ENCODE results near the gene CIDEB.

The CIDEB gene

DNA sequence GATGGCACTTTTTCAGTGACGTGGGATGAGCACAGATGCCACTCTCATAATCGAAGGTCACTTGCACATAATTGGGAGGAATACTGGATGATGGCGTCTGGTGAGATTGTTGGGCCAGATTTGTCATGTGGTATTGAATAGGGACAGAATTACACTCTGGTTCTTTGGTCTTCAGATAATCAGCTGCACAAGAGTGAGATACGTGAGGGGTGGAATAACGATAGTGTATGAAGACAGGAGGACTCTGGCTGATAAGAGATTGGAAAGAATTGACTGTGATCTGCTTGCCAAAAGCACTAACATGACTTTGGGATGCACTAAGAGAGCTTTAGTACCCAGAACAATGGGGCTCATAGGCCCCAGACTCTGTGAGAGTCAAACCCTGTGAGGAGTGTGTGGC is 29.4 kb downstream of the CIDEB start:
- H3K9ac ChIP-seq, result no peak overlapping the region
- no peaks in the 10 kb centered on the region for H3K79me2 ChIP-seq (ENCODE audit: insufficient read depth, low read depth)
- no peaks in the 10 kb centered on the region for H4K20me1 ChIP-seq (ENCODE audit: insufficient read depth)
- no peak overlapping the region for H3K4me2 ChIP-seq
- H2AFZ ChIP-seq (ENCODE audit: low read depth), result no peak overlapping the region
- H3K27me3 ChIP-seq (ENCODE audit: insufficient read depth, low read depth), result no peaks in the 10 kb centered on the region
- H3K36me3 ChIP-seq (ENCODE audit: insufficient read depth), result no peaks in the 10 kb centered on the region
- TF ChIP-seq, protein P1, sequence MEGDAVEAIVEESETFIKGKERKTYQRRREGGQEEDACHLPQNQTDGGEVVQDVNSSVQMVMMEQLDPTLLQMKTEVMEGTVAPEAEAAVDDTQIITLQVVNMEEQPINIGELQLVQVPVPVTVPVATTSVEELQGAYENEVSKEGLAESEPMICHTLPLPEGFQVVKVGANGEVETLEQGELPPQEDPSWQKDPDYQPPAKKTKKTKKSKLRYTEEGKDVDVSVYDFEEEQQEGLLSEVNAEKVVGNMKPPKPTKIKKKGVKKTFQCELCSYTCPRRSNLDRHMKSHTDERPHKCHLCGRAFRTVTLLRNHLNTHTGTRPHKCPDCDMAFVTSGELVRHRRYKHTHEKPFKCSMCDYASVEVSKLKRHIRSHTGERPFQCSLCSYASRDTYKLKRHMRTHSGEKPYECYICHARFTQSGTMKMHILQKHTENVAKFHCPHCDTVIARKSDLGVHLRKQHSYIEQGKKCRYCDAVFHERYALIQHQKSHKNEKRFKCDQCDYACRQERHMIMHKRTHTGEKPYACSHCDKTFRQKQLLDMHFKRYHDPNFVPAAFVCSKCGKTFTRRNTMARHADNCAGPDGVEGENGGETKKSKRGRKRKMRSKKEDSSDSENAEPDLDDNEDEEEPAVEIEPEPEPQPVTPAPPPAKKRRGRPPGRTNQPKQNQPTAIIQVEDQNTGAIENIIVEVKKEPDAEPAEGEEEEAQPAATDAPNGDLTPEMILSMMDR (conservative IDR thresholded peaks at IDR 0.05; ENCODE audit: low read depth, low read length), result no peak
- H3K4me1 ChIP-seq (ENCODE audit: low read depth, poor library complexity, severe bottlenecking), result peaks cover 19% of the 10 kb centered on the region
- H3K4me3 ChIP-seq (IDR thresholded peaks at IDR 0.05; ENCODE audit: insufficient read depth, low read depth, low read length), result no peak overlapping the region
- H3K27ac ChIP-seq, result no peak overlapping the region

DNA sequence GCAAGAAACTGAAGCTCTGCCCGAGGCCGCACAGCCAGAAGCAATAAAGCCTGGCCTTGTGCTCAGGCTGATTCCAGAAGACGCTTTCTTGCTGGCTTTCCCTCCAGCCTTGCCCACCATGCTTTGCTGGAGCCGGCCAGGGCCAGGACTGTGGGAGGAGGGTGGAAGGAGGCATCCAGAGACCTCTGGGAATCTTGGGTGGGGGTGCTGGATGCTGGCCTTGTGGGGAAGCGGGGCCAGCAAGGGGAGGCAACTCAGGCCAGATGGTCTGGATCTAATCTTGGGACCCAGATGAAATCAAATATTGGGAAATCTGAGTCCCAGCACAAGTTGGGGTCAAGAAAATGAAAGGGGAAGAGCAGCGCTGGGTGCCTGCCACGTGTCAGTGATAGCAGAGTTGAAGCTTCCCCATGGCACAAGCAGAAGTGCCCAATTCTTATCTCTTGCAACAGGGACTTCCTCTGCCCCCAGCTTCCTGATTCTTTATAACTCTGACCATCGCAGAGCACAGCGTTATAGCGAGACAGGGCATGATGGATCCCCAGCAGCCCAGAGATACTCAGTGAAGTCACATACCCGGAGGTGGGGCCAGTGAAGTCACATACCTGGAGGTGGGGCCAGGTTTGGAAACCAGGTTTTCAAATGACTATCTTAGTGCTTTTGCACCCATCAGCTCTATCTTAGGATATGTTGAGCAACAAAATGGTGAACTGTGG is 30.0 kb downstream of the CIDEB start:
- TF ChIP-seq, protein P1 (conservative IDR thresholded peaks at IDR 0.05; ENCODE audit: low read depth, low read length), result no peak
- H3K4me3 ChIP-seq (IDR thresholded peaks at IDR 0.05; ENCODE audit: insufficient read depth, low read depth, low read length), result no peak overlapping the region
- no peaks in the 10 kb centered on the region for H4K20me1 ChIP-seq (ENCODE audit: insufficient read depth)
- H2AFZ ChIP-seq (ENCODE audit: low read depth), result no peak overlapping the region
- H3K4me2 ChIP-seq, result no peak overlapping the region
- no peaks in the 10 kb centered on the region for H3K79me2 ChIP-seq (ENCODE audit: insufficient read depth, low read depth)
- no peak overlapping the region for H3K9ac ChIP-seq
- peaks cover 21% of the 10 kb centered on the region for H3K4me1 ChIP-seq (ENCODE audit: low read depth, poor library complexity, severe bottlenecking)
- H3K36me3 ChIP-seq (ENCODE audit: insufficient read depth), result no peaks in the 10 kb centered on the region
- no peaks in the 10 kb centered on the region for H3K27me3 ChIP-seq (ENCODE audit: insufficient read depth, low read depth)
- H3K27ac ChIP-seq, result no peak overlapping the region

DNA sequence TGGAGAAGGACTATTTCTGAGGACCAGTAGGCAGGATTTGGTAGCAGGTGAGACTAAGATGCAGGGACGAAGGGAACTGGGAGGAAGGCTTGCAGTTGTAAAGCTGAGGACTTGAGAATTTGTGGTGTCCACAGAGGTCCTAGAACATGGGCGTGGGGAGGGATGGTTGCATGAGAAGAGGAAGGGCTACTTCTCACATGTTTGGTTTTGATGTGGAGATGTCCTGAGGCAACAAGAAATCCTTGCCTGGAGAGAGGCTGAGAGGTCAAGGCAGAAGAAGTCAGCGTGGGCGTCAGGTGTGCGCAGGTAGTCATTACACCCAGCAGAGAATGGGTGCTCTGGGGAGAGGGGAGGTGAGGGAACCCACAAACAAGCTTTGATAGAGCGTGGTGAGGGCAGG is 30.7 kb downstream of the CIDEB start:
- no peak overlapping the region for H2AFZ ChIP-seq (ENCODE audit: low read depth)

DNA sequence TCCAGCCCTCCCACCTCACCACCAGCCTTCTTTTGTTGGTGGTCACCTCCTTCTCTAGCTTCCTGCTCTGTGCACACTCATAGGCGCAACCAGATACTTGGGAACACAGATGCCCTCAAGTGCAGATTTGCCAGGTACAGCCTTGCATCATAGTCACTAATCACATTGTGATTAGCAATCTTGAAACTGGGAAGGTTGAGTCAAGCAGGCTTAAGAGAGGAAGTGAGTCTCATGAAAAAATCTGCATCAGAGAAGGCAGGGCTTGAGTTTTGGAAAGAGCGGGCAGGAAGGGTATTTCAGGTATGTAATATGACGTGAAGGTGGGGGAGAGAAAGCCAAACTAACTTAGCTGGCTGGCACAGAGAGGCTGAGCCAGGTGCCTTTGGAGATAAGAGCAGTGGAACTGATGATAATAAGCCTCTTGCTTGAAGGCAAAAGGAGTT is 33.7 kb downstream of the CIDEB start:
- H3K4me3 ChIP-seq (IDR thresholded peaks at IDR 0.05; ENCODE audit: insufficient read depth, low read depth, low read length), result no peak overlapping the region
- H3K36me3 ChIP-seq (ENCODE audit: insufficient read depth), result no peaks in the 10 kb centered on the region
- H3K79me2 ChIP-seq (ENCODE audit: insufficient read depth, low read depth), result no peaks in the 10 kb centered on the region
- H3K4me1 ChIP-seq (ENCODE audit: low read depth, poor library complexity, severe bottlenecking), result peaks cover 28% of the 10 kb centered on the region
- H3K9ac ChIP-seq, result no peak overlapping the region
- TF ChIP-seq, protein P1 (conservative IDR thresholded peaks at IDR 0.05; ENCODE audit: low read depth, low read length), result no peak
- H3K27me3 ChIP-seq (ENCODE audit: insufficient read depth, low read depth), result no peaks in the 10 kb centered on the region
- H2AFZ ChIP-seq (ENCODE audit: low read depth), result peak overlapping the region; percentile 22; the same call in 1 of the 2 replicates
- H4K20me1 ChIP-seq (ENCODE audit: insufficient read depth), result no peaks in the 10 kb centered on the region
- peak overlapping the region; percentile 38; the same call in 1 of the 2 replicates for H3K27ac ChIP-seq
- peak overlapping the region; percentile 27; the same call in 1 of the 2 replicates for H3K4me2 ChIP-seq

More for the DNA sequence above, 30.7 kb downstream of the CIDEB start:
- Histone ChIP-seq H3K27ac (no peak overlapping the region), H3K4me1 (ENCODE audit: low read depth, poor library complexity, severe bottlenecking) (peaks cover 27% of the 10 kb centered on the region), H3K4me2 (no peak overlapping the region), H3K9ac (no peak overlapping the region), H3K27me3 (ENCODE audit: insufficient read depth, low read depth) (no peaks in the 10 kb centered on the region), H3K79me2 (ENCODE audit: insufficient read depth, low read depth) (no peaks in the 10 kb centered on the region), H3K4me3 (IDR thresholded peaks at IDR 0.05; ENCODE audit: insufficient read depth, low read depth, low read length) (no peak overlapping the region), H3K36me3 (ENCODE audit: insufficient read depth) (no peaks in the 10 kb centered on the region), H4K20me1 (ENCODE audit: insufficient read depth) (no peaks in the 10 kb centered on the region)
- TF ChIP-seq, protein P1 (conservative IDR thresholded peaks at IDR 0.05; ENCODE audit: low read depth, low read length), result no peak
